Fibroblast of lung (primary cell): ENCODE measurements around the gene GM2A. TPM values are rescaled to one million over a fixed set of nuclear protein-coding genes. Genes with fewer than 3 reads are reported as not detected.

Source experiments
- DNase-seq, 2 donors: peaks; one replicate each; pipeline versions ENCODE4 v3.0.0 to v3.0.0-alpha.2; 2010; ENCODE audit warnings: low read depth in 2 of 2
- H2AFZ ChIP-seq: 2 replicates; pipeline ENCODE4 v1.5.1; 2012; ENCODE audit warnings: low read length, control low read depth, inconsistent platforms
- H3K27ac ChIP-seq: 2 replicates; pipeline ENCODE4 v1.5.1; 2011; ENCODE audit warnings: low read length, control low read depth; ENCODE audit not compliant: insufficient read depth
- H3K27me3 ChIP-seq: 2 replicates; pipeline ENCODE4 v1.5.1; 2011; ENCODE audit warnings: mild to moderate bottlenecking, low read length; ENCODE audit not compliant: control insufficient read depth, insufficient read depth
- H3K36me3 ChIP-seq: 2 replicates; pipeline ENCODE4 v1.5.1; 2011; ENCODE audit warnings: low read length; ENCODE audit not compliant: control insufficient read depth, insufficient read depth
- H3K4me1 ChIP-seq: 2 replicates; pipeline ENCODE4 v1.5.1; 2011; ENCODE audit warnings: low read length; ENCODE audit not compliant: control insufficient read depth, insufficient read depth; ENCODE audit errors: extremely low read depth
- H3K4me2 ChIP-seq: 2 replicates; pipeline ENCODE4 v1.5.1; 2011; ENCODE audit warnings: low read length, control low read depth; ENCODE audit not compliant: insufficient read depth; ENCODE audit errors: extremely low read depth
- H3K4me3 ChIP-seq, 4 experiments: fragments of 200-600 bp in 1 of 4; sonication (generic) in 1 of 4; replicated peaks in 1 of 4; 2 replicates each; pipeline ENCODE4 v1.5.1; 2011 to 2016; ENCODE audit warnings: low read length in 4 of 4, low read depth in 3 of 4, mild to moderate bottlenecking in 3 of 4, control low read depth in 2 of 4, inconsistent platforms in 1 of 4, mixed read lengths in 1 of 4; ENCODE audit not compliant: insufficient read depth in 1 of 4; ENCODE audit errors: control extremely low read depth in 1 of 4
- H3K79me2 ChIP-seq: 2 replicates; pipeline ENCODE4 v1.5.1; 2012; ENCODE audit warnings: mild to moderate bottlenecking, low read length, inconsistent platforms; ENCODE audit not compliant: control insufficient read depth, insufficient read depth
- H3K9ac ChIP-seq: 2 replicates; pipeline ENCODE4 v1.5.1; 2011; ENCODE audit warnings: mild to moderate bottlenecking, low read length, control low read depth; ENCODE audit not compliant: insufficient read depth
- H3K9me3 ChIP-seq: 2 replicates; pipeline ENCODE4 v1.5.1; 2012; ENCODE audit warnings: low read depth, low read length; ENCODE audit not compliant: control insufficient read depth, insufficient read depth
- H4K20me1 ChIP-seq: 2 replicates; pipeline ENCODE4 v1.5.1; 2011; ENCODE audit warnings: low read length; ENCODE audit not compliant: control insufficient read depth, insufficient read depth; ENCODE audit errors: extremely low read depth
- EZH2 ChIP-seq: IDR thresholded peaks from 2 replicates; pipeline ENCODE4 v1.5.1; 2012; ENCODE audit warnings: low read length, control low read depth, mild to moderate bottlenecking; ENCODE audit errors: missing control alignments
- polyA plus RNA-seq, 2 donors: library from polyadenylated mRNA; depleted of rRNA in 1 of 2; stranded (reverse) in 1 of 2; unstranded in 1 of 2; fragments of >200 nt; gene quantifications; 2 replicates each; pipeline ENCODE4 v1.2.1, GENCODE V29; 2011 to 2012; ENCODE audit warnings: missing spikeins in 1 of 2
- total RNA-seq: library from RNA; depleted of rRNA; stranded (reverse); fragments of >200 nt; gene quantifications from 2 replicates; pipeline ENCODE4 v1.2.1, GENCODE V29; 2014
- TF ChIP-seq, protein P1 (sequence below), 2 donors: IDR thresholded peaks in 1 of 2; conservative IDR thresholded peaks in 1 of 2; 1 replicate in 1 of 2; 2 replicates in 1 of 2; pipeline ENCODE4 v1.5.1; 2011 to 2012; ENCODE audit warnings: low read length in 2 of 2, control low read depth in 1 of 2, inconsistent platforms in 1 of 2, low read depth in 1 of 2, mild to moderate bottlenecking in 1 of 2

The GM2A gene
- total and polyA plus RNA-seq, 2 donors (not counting 1 experiment from before 2014, with no cell fraction given): 11.9 to 28.2 TPM

DNA sequence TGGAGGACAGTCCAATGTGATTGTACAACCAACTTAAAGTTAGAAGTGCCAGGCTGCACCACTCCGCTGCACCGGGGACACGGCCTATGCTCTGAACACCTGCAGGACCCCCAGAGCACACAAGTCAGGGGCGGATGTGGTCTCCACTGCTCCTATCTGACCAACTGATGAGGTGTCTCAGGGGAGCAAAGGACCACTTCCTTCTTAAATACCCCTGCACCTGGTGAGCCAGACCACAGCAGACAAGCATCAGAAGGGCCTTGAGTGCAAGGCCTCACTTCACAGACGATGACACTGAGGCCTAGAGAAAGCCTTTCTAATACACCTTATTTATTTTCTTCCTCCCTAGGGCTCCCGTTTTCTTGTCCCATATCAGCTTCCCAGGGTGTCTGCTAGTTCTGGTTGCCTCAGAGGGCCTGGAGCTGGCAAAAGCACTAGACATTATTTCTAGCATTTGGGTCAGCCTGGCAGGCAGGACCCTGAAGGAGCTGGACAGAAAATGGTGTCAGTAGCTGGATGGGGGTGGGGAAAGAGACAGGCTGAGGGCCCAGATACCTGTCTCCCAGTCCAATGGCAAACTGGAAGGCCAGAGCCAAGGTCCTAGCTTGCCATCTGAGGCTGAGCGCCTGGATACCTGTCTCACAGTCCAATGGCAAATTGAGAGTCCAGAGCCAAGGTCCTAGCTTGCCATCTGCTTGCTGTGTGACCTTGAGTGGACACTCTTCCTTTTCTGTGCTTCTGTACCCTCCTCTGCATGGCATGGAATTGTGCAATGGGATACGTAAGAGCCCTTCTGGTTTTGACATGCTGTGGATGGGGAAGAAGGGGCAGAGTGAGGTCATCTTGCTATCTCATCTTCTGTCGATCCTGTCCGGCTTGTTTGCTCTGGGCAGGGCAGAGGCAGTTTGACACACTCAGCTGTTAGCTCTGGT lies 38.1 kb upstream of the GM2A start:
- Histone ChIP-seq H3K36me3 (no peaks in the 10 kb centered on the region), H3K4me3 (no peak overlapping the region), H3K27ac (no peak overlapping the region), H4K20me1 (no peaks in the 10 kb centered on the region), H3K27me3 (no peaks in the 10 kb centered on the region), H2AFZ (no peak overlapping the region), H3K4me1 (no peaks in the 10 kb centered on the region), H3K9ac (no peak overlapping the region), H3K9me3 (no peaks in the 10 kb centered on the region), H3K4me2 (no peak overlapping the region), H3K79me2 (no peaks in the 10 kb centered on the region)
- DNase-seq: no peak
- no peak for TF ChIP-seq EZH2
- TF ChIP-seq, protein P1, sequence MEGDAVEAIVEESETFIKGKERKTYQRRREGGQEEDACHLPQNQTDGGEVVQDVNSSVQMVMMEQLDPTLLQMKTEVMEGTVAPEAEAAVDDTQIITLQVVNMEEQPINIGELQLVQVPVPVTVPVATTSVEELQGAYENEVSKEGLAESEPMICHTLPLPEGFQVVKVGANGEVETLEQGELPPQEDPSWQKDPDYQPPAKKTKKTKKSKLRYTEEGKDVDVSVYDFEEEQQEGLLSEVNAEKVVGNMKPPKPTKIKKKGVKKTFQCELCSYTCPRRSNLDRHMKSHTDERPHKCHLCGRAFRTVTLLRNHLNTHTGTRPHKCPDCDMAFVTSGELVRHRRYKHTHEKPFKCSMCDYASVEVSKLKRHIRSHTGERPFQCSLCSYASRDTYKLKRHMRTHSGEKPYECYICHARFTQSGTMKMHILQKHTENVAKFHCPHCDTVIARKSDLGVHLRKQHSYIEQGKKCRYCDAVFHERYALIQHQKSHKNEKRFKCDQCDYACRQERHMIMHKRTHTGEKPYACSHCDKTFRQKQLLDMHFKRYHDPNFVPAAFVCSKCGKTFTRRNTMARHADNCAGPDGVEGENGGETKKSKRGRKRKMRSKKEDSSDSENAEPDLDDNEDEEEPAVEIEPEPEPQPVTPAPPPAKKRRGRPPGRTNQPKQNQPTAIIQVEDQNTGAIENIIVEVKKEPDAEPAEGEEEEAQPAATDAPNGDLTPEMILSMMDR (conservative IDR thresholded peaks at IDR 0.05 in 1 of 2, IDR thresholded peaks at IDR 0.05 in 1 of 2; ENCODE audit: low read depth in 1 of 2, low read length in 2 of 2): no peak

- no peak for DNase-seq
- H3K36me3 ChIP-seq: no peaks in the 10 kb centered on the region
- no peaks in the 10 kb centered on the region for H3K79me2 ChIP-seq
- no peaks in the 10 kb centered on the region for H4K20me1 ChIP-seq
- no peak overlapping the region for H3K4me3 ChIP-seq
- H3K27ac ChIP-seq: no peak overlapping the region
- H3K4me1 ChIP-seq: no peaks in the 10 kb centered on the region
- no peaks in the 10 kb centered on the region for H3K27me3 ChIP-seq
- no peak overlapping the region for H2AFZ ChIP-seq
- no peak for TF ChIP-seq EZH2
- TF ChIP-seq, protein P1 (conservative IDR thresholded peaks at IDR 0.05 in 1 of 2, IDR thresholded peaks at IDR 0.05 in 1 of 2; ENCODE audit: low read depth in 1 of 2, low read length in 2 of 2): no peak
- no peak overlapping the region for H3K4me2 ChIP-seq
- no peak overlapping the region for H3K9ac ChIP-seq
- H3K9me3 ChIP-seq: no peaks in the 10 kb centered on the region
Observed at GRCh38 chr5:151215546-151215880, 37.5 kb upstream of the GM2A start.

DNA sequence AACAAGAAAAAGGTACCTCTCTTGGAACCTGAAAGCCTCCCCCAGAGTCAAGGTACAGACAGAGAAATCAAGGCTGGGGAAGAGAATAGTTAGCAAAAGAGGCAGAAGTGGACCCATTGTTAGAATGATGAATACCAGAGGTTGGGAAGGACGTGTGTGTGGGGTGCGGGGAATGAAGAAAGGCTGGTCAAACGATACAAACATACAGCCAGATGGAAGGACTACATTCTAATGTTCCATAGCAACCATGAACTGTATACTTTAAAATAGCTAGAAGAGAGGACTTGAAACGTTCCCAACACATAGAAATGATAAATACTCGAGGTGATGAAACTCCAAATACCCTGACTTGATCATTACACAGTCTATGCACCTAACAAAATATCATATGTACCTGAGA lies 36.2 kb upstream of the GM2A start:
- H3K36me3 ChIP-seq: no peaks in the 10 kb centered on the region
- DNase-seq: no peak
- H3K9me3 ChIP-seq: no peaks in the 10 kb centered on the region
- H3K4me2 ChIP-seq: no peak overlapping the region
- no peak overlapping the region for H3K27ac ChIP-seq
- H3K4me1 ChIP-seq: no peaks in the 10 kb centered on the region
- H3K9ac ChIP-seq: no peak overlapping the region
- no peaks in the 10 kb centered on the region for H4K20me1 ChIP-seq
- H3K4me3 ChIP-seq: no peak overlapping the region
- no peaks in the 10 kb centered on the region for H3K79me2 ChIP-seq
- H3K27me3 ChIP-seq: no peaks in the 10 kb centered on the region
- H2AFZ ChIP-seq: no peak overlapping the region
- TF ChIP-seq, protein P1 (conservative IDR thresholded peaks at IDR 0.05 in 1 of 2, IDR thresholded peaks at IDR 0.05 in 1 of 2; ENCODE audit: low read depth in 1 of 2, low read length in 2 of 2): no peak
- TF ChIP-seq EZH2: no peak
